ENCODE measurements around the gene ZNF362. TPM values are rescaled to one million over a fixed set of nuclear protein-coding genes. Genes with fewer than 3 reads are reported as not detected.
"Not testable (repeated sequence)": the region's sequence is repeated elsewhere in the genome, so short reads cannot be mapped to it uniquely, and the experiment has no call there.

ZNF362 gene
- total and polyA plus RNA-seq, 12 donors, result 7.8 to 37.3 (median 23.8) TPM

- no peak for TF ChIP-seq POLR2A (IDR thresholded peaks at IDR 0.05)
- no peak for TF ChIP-seq CTCF (IDR thresholded peaks at IDR 0.05)
- DNase-seq, result no peak
- intact Hi-C loops (cut with DNase I), result no loop called here
- H3K4me3 ChIP-seq, result no peak overlapping the region
- no peaks in the 10 kb centered on the region for H3K36me3 ChIP-seq (replicated peaks in 1 of 2)
- H3K9me3 ChIP-seq (replicated peaks in 1 of 3), result no peaks in the 10 kb centered on the region
- no peaks in the 10 kb centered on the region for H3K27me3 ChIP-seq
- peak overlapping the region in 1 of 5 donors; percentile 45 for H3K27ac ChIP-seq
- no peaks in the 10 kb centered on the region for H3K4me1 ChIP-seq (replicated peaks in 1 of 2)
- WGBS, 4 donors, result 58 to 68% (median 61%) methylated on average over 5 to 7 of the region's 7 CpGs
These were observed 21.7 kb upstream of the ZNF362 start for GRCh38 chr1:33234588-33234990.

GRCh38 chr1:33235521-33235920, 20.8 kb upstream of the ZNF362 start:
- WGBS, 4 donors, result 74 to 87% (median 78%) methylated on average over 2 of the region's 2 CpGs
- intact Hi-C loops (cut with DNase I), result no loop called here
- H3K27ac ChIP-seq, result peak overlapping the region in 1 of 5 donors; percentile 45
- TF ChIP-seq CTCF (IDR thresholded peaks at IDR 0.05), result no peak
- DNase-seq, result no peak
- H3K4me1 ChIP-seq (replicated peaks in 1 of 2), result no peaks in the 10 kb centered on the region
- no peaks in the 10 kb centered on the region for H3K9me3 ChIP-seq (replicated peaks in 1 of 3)
- no peaks in the 10 kb centered on the region for H3K27me3 ChIP-seq
- H3K36me3 ChIP-seq (replicated peaks in 1 of 2), result no peaks in the 10 kb centered on the region
- no peak overlapping the region for H3K4me3 ChIP-seq

- intact Hi-C loops (cut with DNase I), result no loop called here
- 83 to 92% (median 90%) methylated on average over 2 of the region's 2 CpGs for WGBS, 4 donors
- no peaks in the 10 kb centered on the region for H3K27me3 ChIP-seq
- no peak overlapping the region for H3K4me3 ChIP-seq
- no peak for TF ChIP-seq POLR2A (IDR thresholded peaks at IDR 0.05)
- TF ChIP-seq CTCF (IDR thresholded peaks at IDR 0.05), result no peak
- no peaks in the 10 kb centered on the region for H3K9me3 ChIP-seq (replicated peaks in 1 of 3)
- H3K27ac ChIP-seq, result no peak overlapping the region
- no peaks in the 10 kb centered on the region for H3K36me3 ChIP-seq (replicated peaks in 1 of 2)
- H3K4me1 ChIP-seq (replicated peaks in 1 of 2), result no peaks in the 10 kb centered on the region
- no peak for DNase-seq
These were observed 19.8 kb upstream of the ZNF362 start for GRCh38 chr1:33236498-33236897.

GRCh38 chr1:33237579-33237978, 18.7 kb upstream of the ZNF362 start:
- Histone ChIP-seq H3K4me3 (no peak overlapping the region), H3K4me1 (replicated peaks in 1 of 2) (no peaks in the 10 kb centered on the region), H3K27ac (no peak overlapping the region), H3K27me3 (no peaks in the 10 kb centered on the region), H3K9me3 (replicated peaks in 1 of 3) (no peaks in the 10 kb centered on the region), H3K36me3 (replicated peaks in 1 of 2) (no peaks in the 10 kb centered on the region)
- no peak for DNase-seq
- WGBS, 4 donors, result 73 to 82% (median 79%) methylated on average over 6 of the region's 6 CpGs
- intact Hi-C loops (cut with DNase I), result no loop called here
- no peak for TF ChIP-seq POLR2A (IDR thresholded peaks at IDR 0.05)
- TF ChIP-seq CTCF (IDR thresholded peaks at IDR 0.05), result no peak

GRCh38 chr1:33238194-33238724, 18.0 kb upstream of the ZNF362 start:
- intact Hi-C loops (cut with DNase I), result not testable (repeated sequence)

GRCh38 chr1:33239410-33239809, 16.9 kb upstream of the ZNF362 start:
- H3K36me3 ChIP-seq (replicated peaks in 1 of 2); H3K4me1 ChIP-seq (replicated peaks in 1 of 2); DNase-seq; H3K9me3 ChIP-seq (replicated peaks in 1 of 3); H3K4me3 ChIP-seq; H3K27ac ChIP-seq; intact Hi-C loops (cut with DNase I); H3K27me3 ChIP-seq: not testable (repeated sequence)
- WGBS, 4 donors, result 66 to 77% (median 70%) methylated on average over 9 of the region's 9 CpGs

More at GRCh38 chr1:33238194-33238724, 18.0 kb upstream of the ZNF362 start:
- not testable (repeated sequence) for H3K27me3 ChIP-seq; H3K4me3 ChIP-seq; H3K27ac ChIP-seq; H3K9me3 ChIP-seq (replicated peaks in 1 of 3); DNase-seq; H3K36me3 ChIP-seq (replicated peaks in 1 of 2); H3K4me1 ChIP-seq (replicated peaks in 1 of 2)
- 91 to 97% (median 96%) methylated on average over 6 of the region's 6 CpGs for WGBS, 4 donors

Data from adrenal gland (tissue), 12 donors.